Lower lobe of right lung (tissue), 2 donors: ENCODE data around the gene TPRA1. TPM values are rescaled to one million over a fixed set of nuclear protein-coding genes. Genes with fewer than 3 reads are reported as not detected.
A peak's percentile ranks its signal among the peaks of the same experiment; 100 is the strongest.

Source experiments
- ATAC-seq, 2 donors: fragments of 200-7000 bp; cut with Tn5 transposase; one replicate each; pipeline ENCODE4 v1.9.1; 2020 to 2022; ENCODE audit warnings: mild to moderate bottlenecking in 2 of 2, moderate library complexity in 2 of 2
- DNase-seq: peaks from one replicate; pipeline ENCODE4 v3.0.0-alpha.2; 2020
- H3K27ac ChIP-seq: fragments of 200-600 bp; one replicate; pipeline ENCODE4 v1.8.0; 2022
- H3K27me3 ChIP-seq: fragments of 200-600 bp; one replicate; pipeline ENCODE4 v1.8.0; 2022; ENCODE audit warnings: low read depth
- H3K36me3 ChIP-seq: fragments of 200-600 bp; one replicate; pipeline ENCODE4 v1.8.0; 2022; ENCODE audit warnings: mild to moderate bottlenecking
- H3K4me1 ChIP-seq: fragments of 200-600 bp; one replicate; pipeline ENCODE4 v1.8.0; 2022
- H3K4me3 ChIP-seq: fragments of 200-600 bp; one replicate; pipeline ENCODE4 v1.8.0; 2022; ENCODE audit warnings: mild to moderate bottlenecking
- H3K9me3 ChIP-seq: fragments of 200-600 bp; one replicate; pipeline ENCODE4 v1.8.0; 2022
- intact Hi-C: fragments of 100-400 bp; cut with DNase I; formaldehyde crosslinking; loops from one replicate; pipeline ENCODE4 v1.11.0; 2022
- total RNA-seq: library from RNA; stranded (reverse); fragmentation: NEBNext Ultra II Directional; extraction: Animal tissue kit (Norgen Biotek cat#: 25700); gene quantifications from one replicate; pipeline ENCODE4 v1.2.1, GENCODE V29; 2021
- TF ChIP-seq, protein P1 (sequence below): fragments of 200-600 bp; IDR thresholded peaks from one replicate; pipeline ENCODE4 v1.8.0; 2022; ENCODE audit warnings: antibody characterized with exemption, mild to moderate bottlenecking
- donor health status: DM: no; HTN: yes; CAD: no; lungs with severe emphysema.

The TPRA1 gene
- total RNA-seq, 1 donor from 2014 or later, result 38.8 TPM

DNA sequence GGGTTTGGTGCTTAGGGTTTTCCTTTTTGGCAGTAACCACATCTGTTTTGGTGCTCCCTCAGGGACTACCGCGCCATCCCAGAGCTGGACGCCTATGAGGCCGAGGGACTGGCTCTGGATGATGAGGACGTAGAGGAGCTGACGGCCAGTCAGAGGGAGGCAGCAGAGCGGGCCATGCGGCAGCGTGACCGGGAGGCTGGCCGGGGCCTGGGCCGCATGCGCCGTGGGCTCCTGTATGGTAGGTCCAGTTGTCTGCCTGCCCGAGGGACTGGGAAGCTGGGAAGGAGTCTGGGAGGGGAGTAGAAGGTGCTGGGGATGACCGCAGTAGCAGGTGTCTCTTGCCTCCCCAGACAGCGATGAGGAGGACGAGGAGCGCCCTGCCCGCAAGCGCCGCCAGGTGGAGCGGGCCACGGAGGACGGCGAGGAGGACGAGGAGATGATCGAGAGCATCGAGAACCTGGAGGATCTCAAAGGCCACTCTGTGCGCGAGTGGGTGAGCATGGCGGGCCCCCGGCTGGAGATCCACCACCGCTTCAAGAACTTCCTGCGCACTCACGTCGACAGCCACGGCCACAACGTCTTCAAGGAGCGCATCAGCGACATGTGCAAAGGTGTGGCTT lies 14.1 kb upstream of the TPRA1 start:
- Histone ChIP-seq H3K9me3 (no peaks in the 10 kb centered on the region), H3K36me3 (peaks cover 30% of the 10 kb centered on the region), H3K27me3 (no peaks in the 10 kb centered on the region), H3K4me3 (no peak overlapping the region), H3K4me1 (no peaks in the 10 kb centered on the region), H3K27ac (no peak overlapping the region)
- ATAC-seq (no peak), DNase-seq (no peak)
- intact Hi-C loops, result no loop called here
- TF ChIP-seq, protein P1, sequence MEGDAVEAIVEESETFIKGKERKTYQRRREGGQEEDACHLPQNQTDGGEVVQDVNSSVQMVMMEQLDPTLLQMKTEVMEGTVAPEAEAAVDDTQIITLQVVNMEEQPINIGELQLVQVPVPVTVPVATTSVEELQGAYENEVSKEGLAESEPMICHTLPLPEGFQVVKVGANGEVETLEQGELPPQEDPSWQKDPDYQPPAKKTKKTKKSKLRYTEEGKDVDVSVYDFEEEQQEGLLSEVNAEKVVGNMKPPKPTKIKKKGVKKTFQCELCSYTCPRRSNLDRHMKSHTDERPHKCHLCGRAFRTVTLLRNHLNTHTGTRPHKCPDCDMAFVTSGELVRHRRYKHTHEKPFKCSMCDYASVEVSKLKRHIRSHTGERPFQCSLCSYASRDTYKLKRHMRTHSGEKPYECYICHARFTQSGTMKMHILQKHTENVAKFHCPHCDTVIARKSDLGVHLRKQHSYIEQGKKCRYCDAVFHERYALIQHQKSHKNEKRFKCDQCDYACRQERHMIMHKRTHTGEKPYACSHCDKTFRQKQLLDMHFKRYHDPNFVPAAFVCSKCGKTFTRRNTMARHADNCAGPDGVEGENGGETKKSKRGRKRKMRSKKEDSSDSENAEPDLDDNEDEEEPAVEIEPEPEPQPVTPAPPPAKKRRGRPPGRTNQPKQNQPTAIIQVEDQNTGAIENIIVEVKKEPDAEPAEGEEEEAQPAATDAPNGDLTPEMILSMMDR, result no peak

DNA sequence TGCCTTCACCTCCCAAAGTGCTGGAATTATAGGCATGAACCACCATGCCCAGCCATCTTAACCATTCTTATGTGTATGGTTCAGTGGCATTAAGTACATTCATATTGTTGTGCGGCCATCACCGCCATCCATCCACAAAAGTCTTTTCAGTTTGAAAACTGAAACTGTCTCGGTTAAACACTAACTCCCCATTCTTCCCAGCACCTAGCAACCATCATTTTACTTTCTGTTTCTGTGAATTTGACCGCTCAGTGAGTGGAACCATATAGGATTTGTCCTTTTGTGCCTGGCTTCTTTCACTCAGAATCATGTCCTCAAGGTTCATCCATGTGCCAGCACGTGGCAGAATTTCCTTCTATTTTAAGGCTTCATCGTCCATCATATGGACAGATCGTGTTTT lies 13.5 kb upstream of the TPRA1 start:
- no peak overlapping the region for H3K27ac ChIP-seq
- no peaks in the 10 kb centered on the region for H3K27me3 ChIP-seq
- TF ChIP-seq, protein P1, result no peak
- intact Hi-C loops, result no loop called here
- no peak for ATAC-seq
- no peak overlapping the region for H3K4me3 ChIP-seq
- no peak for DNase-seq
- peaks cover 30% of the 10 kb centered on the region for H3K36me3 ChIP-seq
- H3K9me3 ChIP-seq, result no peaks in the 10 kb centered on the region
- H3K4me1 ChIP-seq, result peaks cover under 1% of the 10 kb centered on the region

DNA sequence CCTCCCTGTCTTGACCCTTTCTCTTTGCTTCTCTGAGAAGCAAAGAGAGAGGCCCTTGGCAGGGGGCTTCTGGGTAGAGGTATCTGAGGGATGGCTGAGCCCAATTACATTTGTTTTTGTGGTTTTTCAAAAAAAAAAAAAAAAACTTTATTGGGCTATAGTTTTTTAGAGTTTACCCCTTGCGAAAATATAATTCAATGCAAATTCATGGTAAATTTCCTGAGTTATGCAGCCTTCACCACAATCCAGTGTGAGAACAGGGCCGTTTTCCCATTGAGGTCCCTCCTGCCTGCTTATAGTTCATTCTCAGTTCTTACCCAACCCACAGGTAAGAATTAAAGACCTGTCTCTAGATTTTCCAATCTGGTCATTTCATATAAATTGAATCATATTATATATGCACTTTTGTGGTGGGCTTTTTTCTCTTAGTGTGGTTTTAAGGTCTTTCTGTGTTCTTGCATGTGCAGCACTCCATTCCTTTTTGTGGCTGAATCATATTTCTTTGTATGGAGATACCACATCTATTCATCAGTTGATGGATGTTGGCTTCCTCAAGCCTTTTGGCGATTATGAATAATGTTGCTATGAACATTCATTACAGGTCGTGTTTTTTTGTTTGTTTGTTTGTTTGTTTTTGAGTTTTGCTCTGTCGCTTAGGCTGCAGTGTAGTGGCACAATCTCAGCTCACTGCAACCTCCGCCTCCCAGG lies 10.4 kb upstream of the TPRA1 start:
- H3K36me3 ChIP-seq, result peaks cover 11% of the 10 kb centered on the region
- no peaks in the 10 kb centered on the region for H3K27me3 ChIP-seq
- H3K4me1 ChIP-seq, result peaks cover 13% of the 10 kb centered on the region
- ATAC-seq (no peak), DNase-seq (no peak)
- H3K4me3 ChIP-seq, result no peak overlapping the region
- TF ChIP-seq, protein P1, result no peak
- H3K27ac ChIP-seq, result no peak overlapping the region
- no peaks in the 10 kb centered on the region for H3K9me3 ChIP-seq
- intact Hi-C loops, result no loop called here

DNA sequence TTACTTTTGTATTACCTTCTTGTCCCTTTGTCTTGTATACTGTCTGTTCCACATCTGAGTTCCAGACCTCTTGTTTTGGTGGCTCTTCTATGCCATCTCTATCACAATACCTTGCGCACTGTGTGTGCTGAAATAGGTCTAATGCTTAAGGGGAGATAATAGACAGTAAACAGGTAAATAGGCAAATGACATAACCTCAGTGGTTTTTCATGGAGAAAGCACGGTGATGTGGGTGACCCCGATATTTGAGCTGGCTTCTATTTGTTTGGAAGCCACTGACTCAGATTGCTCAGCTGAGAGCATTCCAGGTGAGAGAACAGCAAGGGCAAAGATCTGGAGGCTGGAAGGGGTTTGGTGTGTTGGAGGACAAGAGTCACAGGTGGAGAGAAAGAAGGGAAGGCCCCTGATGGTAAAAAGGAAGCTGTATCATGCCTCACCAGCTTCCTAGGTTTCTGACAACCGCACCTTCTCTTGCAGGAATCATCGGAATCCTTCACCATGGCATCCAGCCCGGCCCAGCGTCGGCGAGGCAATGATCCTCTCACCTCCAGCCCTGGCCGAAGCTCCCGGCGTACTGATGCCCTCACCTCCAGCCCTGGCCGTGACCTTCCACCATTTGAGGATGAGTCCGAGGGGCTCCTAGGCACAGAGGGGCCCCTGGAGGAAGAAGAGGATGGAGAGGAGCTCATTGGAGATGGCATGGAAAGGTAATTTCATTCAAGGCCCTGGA lies 8.5 kb upstream of the TPRA1 start:
- no peak for DNase-seq
- H3K9me3 ChIP-seq, result no peaks in the 10 kb centered on the region
- H3K27ac ChIP-seq, result peak overlapping the region; percentile 69
- H3K36me3 ChIP-seq, result no peaks in the 10 kb centered on the region
- H3K27me3 ChIP-seq, result no peaks in the 10 kb centered on the region
- intact Hi-C loops, result no loop called here
- TF ChIP-seq, protein P1, result no peak
- peak overlapping the region; percentile 79 for H3K4me3 ChIP-seq
- H3K4me1 ChIP-seq, result peaks cover 13% of the 10 kb centered on the region
- ATAC-seq, result no peak

DNA sequence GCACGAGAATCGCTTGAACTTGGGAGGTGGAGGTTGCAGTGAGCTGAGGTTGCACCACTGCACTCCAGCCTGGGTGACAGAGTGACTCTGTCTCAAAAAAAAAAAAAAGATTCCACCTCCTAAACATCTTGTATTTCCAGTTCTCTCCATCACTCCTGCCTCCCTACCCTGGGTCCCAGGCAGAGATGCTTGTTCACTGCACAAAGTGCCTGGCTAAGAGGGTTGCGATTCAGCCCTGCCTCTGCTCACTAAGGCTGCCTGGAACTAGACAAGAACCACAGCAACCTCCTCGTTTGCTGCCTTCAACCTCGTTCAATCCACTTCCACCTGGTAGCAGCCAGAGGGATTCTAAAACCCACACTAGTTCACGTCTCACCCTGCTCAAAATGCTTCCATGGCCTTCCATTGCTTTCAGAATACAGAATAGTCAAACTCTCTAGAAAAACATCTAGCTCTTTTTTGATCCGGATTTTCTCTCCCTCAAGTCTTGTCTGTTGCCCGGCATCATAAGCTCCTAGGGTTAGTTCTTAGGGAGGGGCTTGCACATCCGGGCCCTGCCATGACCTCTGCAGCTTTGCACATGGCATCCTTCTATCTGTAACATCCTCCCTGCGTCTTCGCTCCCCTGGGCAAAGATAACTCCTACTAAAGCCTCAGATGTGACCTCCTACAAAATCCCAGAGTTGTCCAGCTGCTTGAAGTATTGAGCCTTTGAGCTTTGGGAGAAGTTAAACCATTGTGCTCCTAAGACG lies 6.7 kb upstream of the TPRA1 start:
- H3K9me3 ChIP-seq, result no peaks in the 10 kb centered on the region
- peaks cover 13% of the 10 kb centered on the region for H3K4me1 ChIP-seq
- TF ChIP-seq, protein P1, result no peak
- ATAC-seq (no peak), DNase-seq (no peak)
- H3K27ac ChIP-seq, result no peak overlapping the region
- no peaks in the 10 kb centered on the region for H3K36me3 ChIP-seq
- H3K4me3 ChIP-seq, result peak overlapping the region; percentile 79
- intact Hi-C loops, result no loop called here
- H3K27me3 ChIP-seq, result no peaks in the 10 kb centered on the region
